ENCODE measurements around the gene RAB7A. TPM values are rescaled to one million over a fixed set of nuclear protein-coding genes. Genes with fewer than 3 reads are reported as not detected.
"Not testable (repeated sequence)": the region's sequence is repeated elsewhere in the genome, so short reads cannot be mapped to it uniquely, and the experiment has no call there.

The RAB7A gene
- total RNA-seq, 2 experiments from 2014 or later: 226 to 264 TPM

GRCh38 chr3:128820252-128820839 is 94.4 kb downstream of the RAB7A start:
- Mint-ChIP-seq H3K4me1 (no peaks in the 10 kb centered on the region), H3K27me3 (no peaks in the 10 kb centered on the region), H3K36me3 (ENCODE audit: low read depth) (peaks cover 33% of the 10 kb centered on the region), H3K27ac (no peak overlapping the region), H3K9me3 (no peaks in the 10 kb centered on the region), H3K4me3 (no peak overlapping the region)
- no peak for DNase-seq
- POLR2A ChIA-PET: no interaction called here
- CTCF ChIA-PET: interaction anchor here (1.6 to 1.9 kb wide), 2 partner anchors 93 to 140 kb away, joined by 3 to 6 read pairs; no protein-coding TSS in a partner anchor

DNA sequence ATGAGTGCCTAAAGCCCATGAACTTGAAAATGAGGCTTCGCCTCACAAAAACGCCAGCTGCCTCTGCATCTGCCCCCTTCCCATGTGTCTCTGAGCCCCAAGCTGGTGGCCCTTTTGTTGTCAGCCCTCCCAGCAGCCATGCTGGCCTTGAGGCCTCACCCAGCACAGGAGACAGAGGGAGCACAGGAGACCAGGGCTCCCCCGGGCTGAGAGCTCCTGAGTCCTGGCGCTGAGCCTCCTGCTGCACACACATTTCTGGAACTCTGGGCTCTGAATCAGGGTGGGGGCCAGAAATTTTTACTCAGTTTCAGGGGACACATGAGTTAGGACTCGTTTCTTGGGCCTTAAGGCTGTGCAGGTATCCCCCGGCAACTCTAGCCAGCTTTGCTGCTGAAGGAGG is 97.0 kb downstream of the RAB7A start:
- H3K27ac Mint-ChIP-seq: no peak overlapping the region
- POLR2A ChIA-PET: no interaction called here

DNA sequence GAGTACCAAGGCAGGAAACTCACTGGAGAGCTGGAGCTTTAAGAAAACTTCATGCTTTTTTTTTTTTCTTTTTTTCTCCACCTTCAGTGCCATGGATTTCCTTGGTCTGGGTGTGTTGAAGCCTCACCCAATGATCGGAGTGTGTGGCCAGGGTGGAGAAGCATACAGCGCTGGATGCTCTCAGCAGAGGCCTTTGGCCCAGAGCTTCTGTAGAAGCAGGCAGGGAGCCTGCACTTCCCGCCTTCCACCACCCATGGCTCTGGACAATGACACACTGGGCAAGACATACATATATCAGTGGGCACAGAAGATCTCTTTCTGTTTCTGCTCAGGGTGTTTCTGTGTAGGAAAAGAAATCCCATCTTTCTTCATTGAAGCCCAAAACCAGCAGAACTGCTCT is 97.6 kb downstream of the RAB7A start:
- CTCF ChIA-PET: interaction anchor here (0.6 to 1.4 kb wide), 5 partner anchors 9 to 147 kb away, joined by 3 read pairs; no protein-coding TSS in a partner anchor
- no peak overlapping the region for H3K27ac Mint-ChIP-seq
- no peak overlapping the region for H3K4me3 Mint-ChIP-seq
- no peaks in the 10 kb centered on the region for H3K4me1 Mint-ChIP-seq
- POLR2A ChIA-PET: no interaction called here
- no peak for DNase-seq
- no peaks in the 10 kb centered on the region for H3K9me3 Mint-ChIP-seq
- H3K27me3 Mint-ChIP-seq: no peaks in the 10 kb centered on the region
- H3K36me3 Mint-ChIP-seq (ENCODE audit: low read depth): peaks cover 7% of the 10 kb centered on the region

More for the DNA sequence above, 97.0 kb downstream of the RAB7A start:
- Mint-ChIP-seq H3K4me1 (no peaks in the 10 kb centered on the region), H3K9me3 (no peaks in the 10 kb centered on the region), H3K36me3 (ENCODE audit: low read depth) (peaks cover 13% of the 10 kb centered on the region), H3K4me3 (no peak overlapping the region), H3K27me3 (no peaks in the 10 kb centered on the region)
- no peak for DNase-seq
- CTCF ChIA-PET: interaction anchor here (0.6 to 1.4 kb wide), 5 partner anchors 9 to 148 kb away, joined by 3 read pairs; no protein-coding TSS in a partner anchor

DNA sequence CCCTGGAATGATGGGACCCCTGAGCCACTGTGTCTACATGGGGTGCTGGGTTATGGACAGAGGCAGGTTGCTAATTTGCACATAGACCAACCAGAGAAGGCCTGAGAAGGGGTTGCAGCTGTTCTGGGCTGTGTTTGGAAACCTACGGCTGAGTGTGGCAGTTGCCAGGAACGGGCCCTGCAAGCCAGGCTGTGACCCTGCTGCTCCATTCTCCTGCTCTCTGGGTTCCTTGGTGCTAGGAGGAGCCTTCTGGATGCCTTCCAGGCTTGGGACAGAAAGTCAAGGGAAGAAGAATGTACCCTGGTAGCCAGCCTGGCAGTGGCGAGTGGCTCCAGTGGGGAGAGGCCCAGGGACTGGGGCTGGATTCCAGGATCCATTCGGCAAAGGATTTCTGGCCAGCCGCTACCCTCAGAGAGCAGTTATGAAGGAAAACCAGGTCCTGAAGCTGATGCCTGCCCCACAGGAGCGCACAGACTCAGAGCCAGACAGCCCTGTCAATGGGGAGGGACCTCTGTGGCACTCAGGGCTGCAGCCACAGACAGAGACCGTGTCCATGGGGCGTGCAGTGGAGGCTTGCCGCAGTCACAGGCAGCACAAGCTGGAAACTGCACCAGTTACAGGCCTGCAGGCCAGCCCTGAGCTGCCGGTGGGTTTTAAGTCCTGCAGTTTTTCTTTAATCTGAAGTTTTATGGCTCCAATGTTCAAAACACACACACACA is 98.3 kb downstream of the RAB7A start:
- no peak overlapping the region for H3K4me3 Mint-ChIP-seq
- no peaks in the 10 kb centered on the region for H3K27me3 Mint-ChIP-seq
- H3K36me3 Mint-ChIP-seq (ENCODE audit: low read depth): peaks cover under 1% of the 10 kb centered on the region
- CTCF ChIA-PET: interaction anchor here (1.4 kb wide), 1 partner anchor 28 kb away, joined by 3 read pairs; no protein-coding TSS in a partner anchor
- no peaks in the 10 kb centered on the region for H3K4me1 Mint-ChIP-seq
- H3K9me3 Mint-ChIP-seq: no peaks in the 10 kb centered on the region
- POLR2A ChIA-PET: no interaction called here
- no peak for DNase-seq
- no peak overlapping the region for H3K27ac Mint-ChIP-seq

DNA sequence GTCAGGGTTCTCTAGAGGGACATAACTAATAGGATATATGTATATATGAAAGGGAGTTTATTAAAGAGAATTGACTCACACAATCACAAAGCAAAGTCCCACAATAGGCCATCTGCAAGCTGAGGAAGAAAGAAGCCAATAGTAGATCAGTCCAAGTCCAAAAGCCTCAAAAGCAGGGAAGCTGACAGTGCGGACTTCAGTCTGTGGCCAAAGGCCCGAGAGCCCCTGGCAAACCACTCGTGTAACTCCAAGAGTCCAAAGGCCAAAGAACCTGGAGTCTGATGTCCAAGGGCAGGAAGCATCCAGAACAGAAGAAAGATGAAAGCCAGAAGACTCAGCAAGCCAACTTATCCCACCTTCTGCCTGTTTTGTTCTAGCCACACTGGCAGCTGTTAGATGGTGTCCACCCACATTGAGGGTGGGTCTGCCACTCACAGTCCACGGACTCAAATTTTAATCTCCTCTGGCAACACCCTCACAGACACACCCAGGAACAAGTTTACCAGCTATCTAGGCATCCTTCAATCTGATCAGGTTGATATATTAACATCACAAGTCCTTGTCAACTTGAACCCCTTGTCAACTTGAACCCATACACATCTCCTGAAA is 99.2 kb downstream of the RAB7A start:
- Mint-ChIP-seq H3K27ac (peak overlapping the region; percentile 66), H3K27me3 (no peaks in the 10 kb centered on the region), H3K4me3 (no peak overlapping the region), H3K9me3 (no peaks in the 10 kb centered on the region), H3K36me3 (ENCODE audit: low read depth) (no peaks in the 10 kb centered on the region), H3K4me1 (no peaks in the 10 kb centered on the region)
- CTCF ChIA-PET: no interaction called here
- no peak for DNase-seq
- POLR2A ChIA-PET: no interaction called here

DNA sequence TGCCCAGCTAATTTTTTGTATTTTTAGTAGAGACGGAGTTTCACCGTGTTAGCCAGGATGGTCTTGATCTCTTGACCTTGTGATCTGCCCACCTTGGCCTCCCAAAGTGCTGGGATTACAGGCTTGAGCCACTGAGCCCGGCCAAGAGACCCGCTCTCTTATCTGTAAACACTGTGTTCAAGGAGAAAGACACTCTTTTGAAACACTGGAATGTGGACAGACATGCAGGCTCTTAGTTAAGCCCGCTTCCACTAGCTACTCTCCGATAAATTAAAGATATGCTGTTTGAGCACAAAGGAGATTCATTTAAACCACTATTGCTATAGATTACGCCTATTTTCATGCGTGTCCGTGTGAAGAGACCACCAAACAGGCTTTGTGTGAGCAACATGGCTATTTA is 103.1 kb downstream of the RAB7A start:
- POLR2A ChIA-PET: not testable (repeated sequence)

GRCh38 chr3:128829925-128830625 is 104.1 kb downstream of the RAB7A start:
- H3K27me3 Mint-ChIP-seq; POLR2A ChIA-PET; DNase-seq; H3K27ac Mint-ChIP-seq; H3K36me3 Mint-ChIP-seq (ENCODE audit: low read depth); H3K4me1 Mint-ChIP-seq; CTCF ChIA-PET; H3K9me3 Mint-ChIP-seq; H3K4me3 Mint-ChIP-seq: not testable (repeated sequence)

More for the DNA sequence above, 103.1 kb downstream of the RAB7A start:
- DNase-seq; CTCF ChIA-PET; H3K9me3 Mint-ChIP-seq; H3K27ac Mint-ChIP-seq; H3K36me3 Mint-ChIP-seq (ENCODE audit: low read depth); H3K4me3 Mint-ChIP-seq; H3K4me1 Mint-ChIP-seq; H3K27me3 Mint-ChIP-seq: not testable (repeated sequence)

GRCh38 chr3:128830762-128831161 is 104.8 kb downstream of the RAB7A start:
- POLR2A ChIA-PET; H3K4me1 Mint-ChIP-seq; H3K9me3 Mint-ChIP-seq; H3K27ac Mint-ChIP-seq; H3K4me3 Mint-ChIP-seq; H3K36me3 Mint-ChIP-seq (ENCODE audit: low read depth); CTCF ChIA-PET; H3K27me3 Mint-ChIP-seq; DNase-seq: not testable (repeated sequence)

- POLR2A ChIA-PET; H3K4me1 Mint-ChIP-seq; H3K27me3 Mint-ChIP-seq; H3K27ac Mint-ChIP-seq; DNase-seq; CTCF ChIA-PET; H3K36me3 Mint-ChIP-seq (ENCODE audit: low read depth); H3K9me3 Mint-ChIP-seq; H3K4me3 Mint-ChIP-seq: not testable (repeated sequence)
These were observed 107.0 kb downstream of the RAB7A start for GRCh38 chr3:128832979-128833378.

GRCh38 chr3:128835096-128835495 is 109.1 kb downstream of the RAB7A start:
- ChIA-PET POLR2A (no interaction called here), CTCF (interaction anchor here (1.3 kb wide), 1 partner anchor 55 kb away, joined by 3 read pairs; no protein-coding TSS in a partner anchor)
- no peaks in the 10 kb centered on the region for H3K9me3 Mint-ChIP-seq
- no peak for DNase-seq
- H3K4me3 Mint-ChIP-seq: no peak overlapping the region
- no peaks in the 10 kb centered on the region for H3K36me3 Mint-ChIP-seq (ENCODE audit: low read depth)
- peaks cover 2% of the 10 kb centered on the region for H3K27me3 Mint-ChIP-seq
- H3K27ac Mint-ChIP-seq: no peak overlapping the region
- no peaks in the 10 kb centered on the region for H3K4me1 Mint-ChIP-seq

GRCh38 chr3:128841926-128842920 is 116.2 kb downstream of the RAB7A start:
- Mint-ChIP-seq H3K27me3 (no peaks in the 10 kb centered on the region), H3K27ac (no peak overlapping the region), H3K9me3 (no peaks in the 10 kb centered on the region), H3K36me3 (ENCODE audit: low read depth) (no peaks in the 10 kb centered on the region), H3K4me1 (peaks cover 21% of the 10 kb centered on the region), H3K4me3 (no peak overlapping the region)
- DNase-seq: no peak
- ChIA-PET CTCF (interaction anchor here (0.6 to 0.7 kb wide), 2 partner anchors 94 to 178 kb away, joined by 3 read pairs; no protein-coding TSS in a partner anchor), POLR2A (no interaction called here)

DNA sequence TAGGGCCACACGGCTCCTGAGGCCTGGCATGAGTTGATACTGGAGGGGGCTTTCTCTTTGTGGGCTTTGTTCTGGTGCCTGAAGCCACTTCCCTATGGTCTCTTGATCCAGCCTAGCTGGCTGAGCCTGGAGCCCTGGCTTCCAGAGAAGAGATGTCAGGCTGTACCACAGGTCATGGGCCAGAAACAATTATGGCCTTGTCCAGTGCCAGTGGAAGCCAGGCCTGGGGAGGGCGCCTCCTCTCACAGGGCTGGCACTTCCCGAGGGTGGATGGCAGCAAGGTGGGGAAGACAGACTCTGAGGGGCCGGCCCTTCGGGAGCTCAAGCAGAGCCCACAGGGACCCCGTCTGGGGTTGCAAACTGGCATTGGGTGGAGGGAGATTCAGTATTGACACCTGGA is 118.5 kb downstream of the RAB7A start:
- DNase-seq: no peak
- Mint-ChIP-seq H3K4me3 (no peak overlapping the region), H3K27ac (no peak overlapping the region), H3K4me1 (peaks cover 22% of the 10 kb centered on the region), H3K27me3 (no peaks in the 10 kb centered on the region), H3K36me3 (ENCODE audit: low read depth) (no peaks in the 10 kb centered on the region), H3K9me3 (no peaks in the 10 kb centered on the region)
- ChIA-PET CTCF (interaction anchor here (4.4 kb wide), 1 partner anchor 163 kb away, joined by 23 read pairs; no protein-coding TSS in a partner anchor), POLR2A (no interaction called here)

Measured in activated CD4-positive, alpha-beta T cell treated with anti-CD3 and anti-CD28 coated beads, Interleukin-2, amount 10 ng/mL, durations not matched to agents 7 days and 5 days (primary cell).